ENCODE results near the gene SOWAHB.

SOWAHB gene

GRCh38 chr4:76897536-76898384, at the start of gene SOWAHB:
SOWAHB (minus strand) TSS chr4:76898144; CDS start chr4:76897849, 295 bp downstream.
- DNase-seq, result peak; percentile 7

GRCh38 chr4:76947369-76947768, 49.4 kb upstream of the SOWAHB start:
- DNase-seq, result no peak

- no peak for DNase-seq
Measured at GRCh38 chr4:76943790-76944189, 45.8 kb upstream of the SOWAHB start.

GRCh38 chr4:76943129-76943620, 45.2 kb upstream of the SOWAHB start:
- DNase-seq, result no peak

- no peak for DNase-seq
Measured at GRCh38 chr4:76939184-76939583, 41.2 kb upstream of the SOWAHB start.

- DNase-seq, result no peak
Measured at GRCh38 chr4:76931576-76932276, 33.8 kb upstream of the SOWAHB start.

- DNase-seq, result no peak
Measured at GRCh38 chr4:76931087-76931486, 33.1 kb upstream of the SOWAHB start.

- DNase-seq, result no peak
Measured at GRCh38 chr4:76930685-76931084, 32.7 kb upstream of the SOWAHB start.

- no peak for DNase-seq
Measured at GRCh38 chr4:76926841-76927240, 28.9 kb upstream of the SOWAHB start.

- DNase-seq, result no peak
Measured at GRCh38 chr4:76923619-76924357, 25.8 kb upstream of the SOWAHB start.

- DNase-seq, result no peak
Measured at GRCh38 chr4:76920715-76921114, 22.8 kb upstream of the SOWAHB start.

GRCh38 chr4:76909711-76910110, 11.8 kb upstream of the SOWAHB start:
- no peak for DNase-seq

GRCh38 chr4:76905521-76905920, 7.6 kb upstream of the SOWAHB start:
- no peak for DNase-seq

- DNase-seq, result no peak
Measured at GRCh38 chr4:76904646-76905190, 6.8 kb upstream of the SOWAHB start.

GRCh38 chr4:76902233-76902890, 4.4 kb upstream of the SOWAHB start:
- DNase-seq, result no peak

GRCh38 chr4:76898949-76899645, 1.2 kb upstream of the SOWAHB start:
- no peak for DNase-seq

GRCh38 chr4:76898385-76898692, 395 bp upstream of the SOWAHB start:
- DNase-seq, result no peak

- no peak for DNase-seq
Measured at GRCh38 chr4:76896614-76897535, 1.1 kb downstream of the SOWAHB start.

- DNase-seq, result no peak
Measured at GRCh38 chr4:76896048-76896447, 1.9 kb downstream of the SOWAHB start.

GRCh38 chr4:76895619-76896018, 2.3 kb downstream of the SOWAHB start:
- no peak for DNase-seq
